ENCODE data around the gene C22orf42.

Gene C22orf42

GRCh38 chr22:32132783-32133182 lies 26.3 kb downstream of the C22orf42 start:
- DNase-seq, result no peak

DNA sequence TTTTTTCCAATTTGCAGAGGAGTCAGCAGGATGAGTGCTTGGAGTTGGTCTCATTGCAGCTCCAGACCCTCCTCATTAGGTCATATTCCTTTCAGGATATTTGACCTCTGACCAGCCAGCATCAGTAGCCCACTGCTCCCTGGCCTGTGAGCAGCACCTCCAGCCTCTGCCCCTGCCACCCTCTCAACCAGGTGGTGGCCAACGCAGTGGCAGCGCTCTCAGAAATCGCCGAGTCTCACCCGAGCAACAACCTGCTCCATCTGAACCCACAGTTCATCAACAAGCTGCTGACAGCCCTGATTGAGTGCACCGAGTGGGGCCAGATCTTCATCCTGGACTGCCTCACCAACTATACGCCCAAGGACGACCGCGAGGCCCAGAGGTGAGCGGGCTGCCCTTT lies 27.0 kb downstream of the C22orf42 start:
- DNase-seq, result no peak

- DNase-seq, result no peak
These were observed 28.6 kb downstream of the C22orf42 start for GRCh38 chr22:32130464-32130863.

DNA sequence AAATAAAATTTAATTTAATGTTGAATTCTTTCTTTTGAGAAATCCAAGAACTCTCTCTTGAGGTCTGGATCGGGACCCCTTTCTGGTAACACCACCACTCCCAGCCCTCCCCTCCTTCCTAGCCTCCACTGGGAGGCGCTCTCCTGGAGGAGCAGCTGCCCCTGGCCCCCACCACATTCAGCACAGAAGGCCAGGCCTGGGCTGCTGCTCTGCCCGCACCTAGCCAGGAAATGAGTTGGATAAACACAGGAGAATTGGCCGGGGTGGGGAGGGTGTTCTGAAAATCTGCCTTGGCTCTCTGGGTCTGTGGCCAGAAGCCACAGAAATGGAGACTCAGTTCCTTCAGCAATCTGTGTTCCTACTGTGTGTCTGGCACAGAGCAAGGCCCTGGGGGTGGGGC lies 31.2 kb downstream of the C22orf42 start:
- DNase-seq, result no peak

DNA sequence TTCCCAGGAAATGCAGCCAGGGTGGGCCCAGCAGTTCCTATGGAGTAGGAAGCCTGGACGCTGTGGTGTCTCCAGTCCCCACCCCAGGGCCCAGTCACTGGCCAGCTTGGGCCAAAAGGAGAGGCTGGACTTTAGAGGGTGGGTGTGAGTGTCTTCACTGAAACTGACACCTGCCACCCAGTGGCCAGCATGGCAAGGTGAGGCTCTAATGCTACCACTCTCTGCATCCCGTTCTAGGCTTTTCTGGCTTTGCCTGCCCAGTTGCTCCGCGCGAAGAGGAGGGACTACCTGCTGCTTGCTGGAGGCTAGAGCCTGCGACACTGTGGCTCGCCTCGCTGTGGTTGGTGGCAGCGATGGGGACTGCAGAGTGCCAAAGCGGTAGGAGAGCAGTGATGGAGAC lies 35.4 kb downstream of the C22orf42 start:
- no peak for DNase-seq

GRCh38 chr22:32122899-32123298 lies 36.2 kb downstream of the C22orf42 start:
- DNase-seq, result no peak

- no peak for DNase-seq
These were observed 38.5 kb downstream of the C22orf42 start for GRCh38 chr22:32120603-32121002.

- no peak for DNase-seq
These were observed 39.4 kb downstream of the C22orf42 start for GRCh38 chr22:32119568-32120235.

DNA sequence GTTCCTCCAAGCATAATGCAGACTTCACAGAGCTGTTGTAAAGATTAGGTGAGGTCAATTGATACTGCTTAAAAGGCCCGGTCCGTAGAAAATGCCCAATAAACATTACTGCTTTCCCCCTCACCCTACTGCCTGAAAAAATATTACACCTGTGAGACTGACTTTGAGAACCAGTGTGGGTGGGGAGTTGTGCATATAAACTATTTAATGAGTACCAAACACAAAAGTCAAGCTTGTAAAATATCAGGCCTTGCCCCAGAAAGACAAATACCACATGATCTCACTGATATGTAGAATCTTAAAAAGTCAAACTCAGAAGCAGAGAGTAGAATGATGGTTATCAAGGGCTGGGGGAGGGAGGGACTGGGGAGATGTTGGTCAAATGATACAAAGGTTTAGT lies 46.7 kb downstream of the C22orf42 start:
- no peak for DNase-seq

- no peak for DNase-seq
These were observed 52.2 kb downstream of the C22orf42 start for GRCh38 chr22:32106930-32107329.

- DNase-seq, result peak; percentile 37
These were observed 55.3 kb downstream of the C22orf42 start for GRCh38 chr22:32103658-32104315.

GRCh38 chr22:32100711-32101110 lies 58.4 kb downstream of the C22orf42 start:
- DNase-seq, result no peak

Measured in CD4-positive, alpha-beta T cell treated with Interleukin-4 for 4 hours (primary cell).